Activated naive CD8-positive, alpha-beta T cell treated with anti-CD3 and anti-CD28 coated beads, Interleukin-2, amount 50 U/mL, for 16 hours (primary cell): ENCODE results near the gene AHRR.
"Not testable (repeated sequence)": the region's sequence is repeated elsewhere in the genome, so short reads cannot be mapped to it uniquely, and the experiment has no call there.

Experiments used
- DNase-seq: peaks from one replicate; pipeline ENCODE4 v3.0.0-alpha.2; 2020; ENCODE audit warnings: low read depth, low spot score

The AHRR gene

GRCh38 chr5:367358-368130 lies 46.0 kb downstream of the AHRR start:
- DNase-seq: no peak

- no peak for DNase-seq
Measured at GRCh38 chr5:368183-369084, 46.9 kb downstream of the AHRR start.

GRCh38 chr5:369151-369868 lies 47.8 kb downstream of the AHRR start:
- no peak for DNase-seq

- not testable (repeated sequence) for DNase-seq
Measured at GRCh38 chr5:369869-370236, 48.3 kb downstream of the AHRR start.

- no peak for DNase-seq
Measured at GRCh38 chr5:370311-370958, 48.9 kb downstream of the AHRR start.

- no peak for DNase-seq
Measured at GRCh38 chr5:370959-371810, 49.7 kb downstream of the AHRR start.

DNA sequence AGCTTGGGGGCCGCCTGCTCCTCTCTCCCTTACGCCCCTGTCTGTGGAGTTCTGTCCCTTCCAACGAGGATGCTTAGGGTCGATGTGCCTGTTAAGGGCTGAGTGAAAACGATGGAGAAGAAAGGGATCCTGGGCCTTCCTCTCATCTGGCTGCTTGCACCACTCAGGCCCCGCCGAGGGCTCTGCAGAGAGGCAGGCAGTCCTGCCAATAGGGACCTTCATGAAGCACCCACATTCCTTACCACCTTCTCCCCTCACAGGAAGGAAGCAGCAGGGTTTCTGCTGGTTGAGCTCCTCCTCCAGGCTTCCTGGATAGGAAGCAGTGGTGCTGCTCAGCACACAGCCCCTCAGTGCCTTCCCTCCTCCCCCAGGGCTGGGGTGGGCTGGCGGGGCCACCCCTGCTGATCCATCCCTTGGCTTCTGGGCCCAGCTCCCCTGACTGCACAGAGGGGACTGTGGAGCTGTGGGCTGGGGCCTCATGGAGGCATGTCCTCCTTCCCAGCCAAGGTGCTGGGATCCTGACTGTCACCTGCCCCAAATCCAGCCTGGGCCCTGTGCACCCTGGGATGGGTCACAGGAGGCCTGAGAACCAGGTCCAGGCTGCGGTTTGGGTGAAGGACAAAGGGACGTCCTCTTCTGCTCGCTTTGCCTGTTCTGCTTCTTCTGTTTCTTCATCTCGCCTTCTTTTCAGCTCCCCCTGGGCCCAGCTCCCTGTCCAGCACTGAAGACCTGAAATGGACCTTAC lies 50.5 kb downstream of the AHRR start:
- no peak for DNase-seq

DNA sequence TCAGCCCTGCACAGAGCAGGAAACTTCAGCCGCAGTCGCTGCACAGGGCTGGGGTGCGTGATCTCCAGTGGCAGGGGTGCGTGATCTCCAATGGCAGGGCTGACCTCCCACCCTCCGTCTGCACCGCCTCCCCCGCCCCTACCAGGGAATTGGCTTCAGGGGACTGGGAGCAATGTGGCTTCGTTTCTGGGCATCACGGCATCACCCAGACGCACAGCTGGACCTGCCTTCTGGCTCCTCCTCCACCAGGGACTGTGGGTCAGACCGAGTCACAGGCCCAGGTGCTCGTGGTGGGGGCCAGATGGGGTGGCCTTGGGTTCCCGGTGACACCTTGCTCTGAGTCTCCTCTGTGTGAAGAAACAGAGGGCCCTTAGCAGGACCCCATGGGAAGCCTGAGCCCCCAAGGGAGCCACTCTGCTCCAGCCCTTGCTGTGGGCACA lies 51.1 kb downstream of the AHRR start:
- no peak for DNase-seq

- DNase-seq: no peak
Measured at GRCh38 chr5:372996-373709, 51.6 kb downstream of the AHRR start.

DNA sequence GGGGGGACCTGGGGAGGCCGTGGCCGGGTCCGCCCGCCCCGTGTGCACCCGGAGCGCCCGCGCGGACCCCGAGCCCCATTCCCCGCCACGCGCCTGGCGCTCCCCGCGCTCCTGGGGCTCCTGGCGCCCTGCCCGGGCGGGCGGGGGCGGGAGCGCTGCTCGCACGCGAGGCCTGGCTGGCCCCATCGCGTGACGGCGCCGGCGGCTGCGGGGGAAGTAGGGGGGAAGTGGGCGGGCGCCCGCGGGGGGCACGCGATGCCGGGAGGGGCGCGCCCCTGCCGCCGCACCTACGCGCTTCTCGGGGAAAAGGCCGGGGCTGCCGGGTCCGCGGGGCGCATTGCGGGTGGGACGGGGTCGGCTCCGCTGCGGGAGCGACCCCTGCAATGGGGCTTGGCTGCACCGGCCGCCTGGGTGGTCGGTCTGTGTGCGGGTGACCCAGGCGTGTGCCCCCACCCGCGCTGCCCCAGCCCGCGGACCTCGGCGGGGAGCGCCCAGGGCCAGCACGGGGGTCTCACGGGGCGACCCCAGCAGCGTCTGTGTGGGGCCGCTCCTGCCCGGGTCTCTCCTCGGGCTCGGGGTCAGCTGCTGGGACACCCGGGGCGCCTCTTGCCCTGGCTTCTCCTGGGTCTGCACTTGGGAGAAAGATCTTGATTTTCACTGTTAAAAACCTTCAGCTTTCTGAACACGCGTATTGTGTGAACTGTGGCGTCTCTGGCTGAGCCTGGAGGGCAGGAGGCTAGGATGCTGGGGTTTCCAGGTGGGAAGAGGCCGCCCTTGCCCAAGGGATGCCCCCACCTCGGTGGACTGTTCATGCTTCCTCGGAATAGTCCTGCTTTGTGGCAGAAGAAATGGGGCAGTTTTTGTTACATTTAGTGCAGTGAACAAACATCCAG lies 52.4 kb downstream of the AHRR start:
- DNase-seq: peak; percentile 79

DNA sequence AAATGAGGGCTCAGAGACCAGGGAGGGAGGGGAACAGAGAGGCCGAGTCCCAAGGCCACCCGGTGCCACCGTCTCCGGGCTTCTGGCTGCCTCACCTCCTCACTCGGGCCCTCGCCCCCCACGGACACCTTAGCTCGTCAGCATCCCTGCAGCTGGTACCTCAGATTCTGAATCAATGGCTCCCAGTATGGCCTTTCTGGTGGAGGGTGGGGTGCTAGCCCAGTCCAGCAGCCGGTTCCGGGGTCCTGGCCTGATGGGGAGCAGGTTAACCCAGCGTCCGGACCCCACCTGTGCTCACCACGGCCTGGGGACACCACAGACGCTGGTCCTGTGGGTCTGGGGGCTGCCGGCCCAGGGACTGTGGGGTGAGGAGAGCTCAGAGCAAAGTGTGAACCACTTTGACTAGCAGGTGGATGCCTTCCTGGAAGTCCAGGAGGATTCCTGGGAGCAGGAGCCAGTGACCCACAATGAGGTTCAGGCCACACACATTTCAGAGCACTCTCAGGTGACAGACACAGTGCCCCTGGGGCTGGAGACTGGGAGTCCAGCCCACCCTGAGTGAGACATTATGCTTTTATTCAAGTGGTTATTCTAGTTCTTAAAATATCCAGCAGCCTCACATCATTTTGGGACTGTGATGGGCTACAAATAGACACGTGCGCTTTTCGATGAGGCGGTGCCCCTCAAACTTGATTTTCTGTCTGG lies 53.3 kb downstream of the AHRR start:
- no peak for DNase-seq

GRCh38 chr5:375336-375920 lies 53.9 kb downstream of the AHRR start:
- no peak for DNase-seq

GRCh38 chr5:375921-376798 lies 54.6 kb downstream of the AHRR start:
- no peak for DNase-seq

DNA sequence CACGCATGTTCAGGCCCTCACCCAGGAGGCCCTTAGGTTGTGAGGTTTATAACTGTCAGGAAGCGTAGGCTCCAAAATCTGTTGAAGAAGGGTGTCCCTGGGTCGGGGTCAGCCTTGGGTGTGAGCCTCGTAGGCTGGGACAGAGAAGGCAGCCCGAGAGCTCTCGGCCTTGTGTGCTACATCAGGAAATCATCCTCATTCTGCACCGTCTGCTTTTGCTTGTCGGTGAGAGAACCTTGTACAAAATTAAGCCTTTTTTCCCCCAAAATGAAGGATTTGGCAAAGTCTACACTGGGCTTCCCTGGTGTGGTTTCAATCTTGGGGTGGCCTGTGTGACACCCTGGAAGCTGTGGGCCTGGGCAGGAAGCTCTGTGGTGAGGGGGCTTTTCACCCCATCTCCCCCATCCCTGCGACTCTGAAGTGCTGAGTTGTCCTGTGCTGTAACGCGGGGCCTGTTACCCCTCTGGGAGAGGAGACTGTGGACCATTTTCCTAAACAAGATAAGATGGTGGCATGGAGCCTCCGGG lies 55.3 kb downstream of the AHRR start:
- DNase-seq: no peak

DNA sequence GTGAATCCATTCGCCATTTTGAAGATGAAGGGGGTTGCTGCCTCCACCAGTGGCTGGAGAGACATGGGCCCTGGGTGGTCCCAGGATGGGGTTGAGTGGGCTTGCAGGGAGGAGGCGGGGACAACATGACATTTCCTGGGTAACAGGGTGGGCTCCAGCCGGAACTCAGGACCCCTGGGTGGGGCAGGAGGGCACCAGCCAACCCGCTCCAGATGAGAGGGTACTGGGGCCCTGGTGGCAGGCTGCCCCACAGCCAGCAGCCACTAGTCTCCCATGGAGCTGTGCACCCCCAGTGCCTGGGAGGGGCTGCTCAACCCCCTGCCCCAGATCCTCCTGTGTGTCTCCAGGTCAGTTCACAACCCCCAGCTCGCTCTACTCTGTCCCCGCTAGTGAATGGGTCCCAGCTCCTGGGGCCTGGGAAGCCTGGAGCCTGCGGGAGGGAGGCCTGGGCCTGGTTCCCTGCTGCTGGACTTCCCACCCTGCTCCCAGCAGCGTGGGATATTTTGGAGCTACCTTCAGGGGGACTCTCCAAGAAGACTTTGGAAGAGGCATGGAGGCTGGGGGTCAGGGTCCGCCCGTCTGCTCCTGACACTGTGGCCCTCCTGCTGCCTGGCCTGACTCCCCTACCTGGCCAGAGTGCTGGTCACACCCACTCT lies 55.9 kb downstream of the AHRR start:
- no peak for DNase-seq
